Cerebellar cortex (tissue), 1 donor: ENCODE results near the gene ECHDC1.
"Not testable (repeated sequence)": the region's sequence is repeated elsewhere in the genome, so short reads cannot be mapped to it uniquely, and the experiment has no call there.

ENCODE experiments used
- DNase-seq: peaks from one replicate; pipeline ENCODE4 v3.0.0-alpha.2; 2015; ENCODE audit warnings: low spot score

The ECHDC1 gene

DNA sequence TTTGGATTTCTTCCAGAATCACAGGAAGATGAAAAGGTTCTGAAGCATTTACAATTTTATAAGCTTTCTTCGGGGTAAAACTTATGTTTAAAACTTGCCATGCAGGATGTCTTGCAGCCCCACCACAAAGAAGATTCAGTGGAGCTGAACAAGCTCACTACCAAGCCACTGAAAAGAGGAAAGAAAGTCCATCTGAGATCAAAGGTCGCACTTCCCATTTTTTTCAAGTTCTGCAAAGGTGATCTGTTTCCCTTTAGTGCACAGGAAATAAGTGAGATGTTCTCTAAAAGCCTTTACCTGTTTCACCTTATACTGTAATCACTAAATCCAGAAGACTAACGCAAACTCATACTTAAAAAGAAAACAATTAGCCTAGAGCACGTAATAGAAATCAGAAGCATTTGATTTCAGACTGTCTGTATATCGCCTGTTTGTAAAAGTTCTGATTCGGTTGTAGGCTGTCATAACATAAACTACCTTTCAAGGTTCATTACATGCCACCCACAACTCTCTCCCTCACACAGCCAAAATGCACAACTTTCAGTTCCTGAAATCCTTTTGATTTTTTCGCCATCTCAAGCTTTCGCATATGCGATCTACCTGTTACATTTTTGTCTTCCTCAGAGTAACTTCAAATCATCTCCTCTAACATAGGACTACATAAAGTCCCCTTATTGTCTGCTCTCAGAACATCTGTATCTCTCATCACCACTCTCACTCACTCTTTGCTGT, 1.8 kb downstream of the ECHDC1 start:
- no peak for DNase-seq

DNA sequence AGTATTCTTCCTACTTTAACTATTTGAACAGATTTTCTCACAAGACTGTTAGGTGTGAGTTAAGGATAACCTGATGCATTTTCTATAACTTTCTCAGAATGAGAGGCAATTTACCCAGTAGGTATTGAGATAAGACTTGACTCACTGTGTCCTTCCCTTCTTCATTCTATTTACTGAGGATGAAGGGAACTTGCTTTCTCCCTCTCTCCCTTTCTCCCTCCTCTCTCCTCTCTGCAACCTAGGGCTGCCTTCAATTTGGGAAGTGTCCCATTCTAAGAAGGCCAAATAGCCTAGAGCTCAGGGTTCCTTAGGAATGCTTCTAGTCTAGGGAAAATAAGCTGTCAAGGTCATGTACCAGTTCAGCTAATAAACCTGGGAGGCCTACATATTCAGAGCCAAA, 3.2 kb downstream of the ECHDC1 start:
- DNase-seq: no peak

DNA sequence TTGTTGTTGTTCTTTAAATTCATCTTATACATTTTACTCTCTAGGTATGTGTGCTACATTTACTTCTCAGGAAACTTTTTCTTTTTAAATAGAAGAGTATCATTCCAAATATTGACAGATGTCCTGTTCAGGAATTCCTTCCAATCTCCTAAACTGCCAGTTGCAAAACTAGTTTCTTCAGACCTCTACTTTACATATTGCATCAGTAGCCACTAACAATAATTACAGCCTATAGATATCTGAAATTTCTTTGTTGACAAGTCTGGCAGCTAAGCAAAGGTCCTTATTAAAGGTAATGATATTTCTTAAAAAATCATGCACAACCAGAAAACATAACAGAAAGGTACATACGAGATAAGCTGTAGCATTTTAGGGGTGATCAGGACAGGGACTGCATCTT, 4.5 kb downstream of the ECHDC1 start:
- DNase-seq: no peak

DNA sequence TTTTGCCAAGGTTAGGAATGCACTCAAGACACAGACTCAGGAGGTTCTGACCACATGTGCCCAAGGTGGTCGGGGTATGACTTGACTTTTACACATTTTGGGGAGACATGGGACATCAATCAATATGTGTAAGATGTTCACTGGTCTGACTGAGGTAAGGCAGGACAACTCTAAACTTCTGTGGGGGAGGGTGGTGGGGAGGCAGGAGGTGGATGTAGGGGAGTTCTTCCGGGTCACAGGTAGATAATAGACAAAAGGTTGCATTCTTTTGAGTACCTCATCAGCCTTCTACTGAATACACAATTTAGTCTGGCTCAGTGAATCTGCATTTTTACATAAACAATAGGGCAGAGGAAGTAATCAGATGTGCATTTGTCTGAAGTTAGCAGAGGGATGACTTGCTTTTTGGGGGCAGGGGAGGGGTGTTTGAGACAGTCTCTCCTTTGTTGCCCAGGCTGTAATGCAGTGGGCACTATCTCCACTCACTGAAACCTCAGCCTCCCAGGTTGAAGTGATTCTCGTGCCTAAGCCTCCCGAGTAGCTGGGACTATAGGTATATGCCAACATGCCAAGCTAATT, 10.9 kb downstream of the ECHDC1 start:
- DNase-seq: no peak

DNA sequence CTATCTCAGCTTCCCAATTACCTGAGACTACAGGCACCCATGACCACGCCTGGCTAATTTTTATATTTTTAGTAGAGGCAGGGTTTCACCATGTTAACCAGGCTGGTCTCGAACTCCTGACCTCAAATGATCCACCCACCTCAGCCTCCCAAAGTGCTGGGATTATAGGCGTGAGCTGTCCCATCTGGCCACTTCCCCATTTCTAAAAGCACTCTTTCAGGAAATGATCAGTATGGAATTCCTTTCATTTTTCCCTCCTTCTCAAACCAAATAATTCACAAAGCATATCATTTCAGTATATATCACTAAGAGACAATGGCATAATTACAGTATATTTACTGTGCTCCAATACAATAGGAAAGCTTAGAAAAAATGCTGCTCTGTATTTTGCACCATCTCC, 12.2 kb downstream of the ECHDC1 start:
- DNase-seq: not testable (repeated sequence)

DNA sequence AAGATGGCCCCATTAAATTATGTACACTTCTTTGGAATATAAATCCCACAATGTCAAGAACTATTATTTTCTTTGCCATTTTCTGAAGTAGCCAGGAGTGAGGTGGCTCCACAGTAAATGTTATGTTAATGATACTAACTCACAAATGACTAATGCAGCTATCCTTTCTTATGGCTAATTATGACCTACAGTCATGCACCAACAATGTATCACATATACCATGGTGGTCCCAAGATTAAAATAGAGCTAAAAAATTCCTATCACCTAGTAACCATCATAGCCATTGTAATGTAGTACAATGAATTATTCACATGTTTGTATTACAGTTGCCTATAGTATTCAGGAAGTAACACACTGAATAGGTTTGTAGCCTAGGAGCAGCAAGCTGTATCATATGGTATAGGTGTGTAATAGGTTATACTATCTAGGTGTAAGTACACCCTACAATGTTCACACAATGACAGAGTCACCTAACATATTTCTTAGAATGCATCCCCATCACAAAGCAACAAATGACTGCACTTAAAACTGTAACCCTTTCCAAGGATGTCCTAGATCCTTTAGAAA, 15.3 kb downstream of the ECHDC1 start:
- no peak for DNase-seq

DNA sequence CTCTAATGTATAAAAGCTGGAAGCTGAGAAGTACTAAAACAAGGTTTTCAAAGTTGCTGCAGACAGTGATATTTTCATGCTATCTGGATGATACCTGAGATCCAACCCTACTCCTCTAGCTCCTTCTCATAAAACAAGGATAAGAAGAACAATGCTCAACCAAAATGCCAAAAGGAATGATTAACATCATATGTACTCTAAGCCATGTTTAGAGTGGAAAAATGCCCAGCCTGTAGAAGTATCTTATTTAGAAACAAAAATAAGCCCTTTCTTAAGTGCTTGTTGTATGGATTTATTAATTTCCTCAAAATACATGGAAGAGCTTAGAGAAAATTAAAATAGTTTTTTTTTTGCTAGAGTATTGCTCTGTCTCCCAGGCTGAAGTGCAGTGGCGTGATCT, 23.7 kb downstream of the ECHDC1 start:
- DNase-seq: no peak

DNA sequence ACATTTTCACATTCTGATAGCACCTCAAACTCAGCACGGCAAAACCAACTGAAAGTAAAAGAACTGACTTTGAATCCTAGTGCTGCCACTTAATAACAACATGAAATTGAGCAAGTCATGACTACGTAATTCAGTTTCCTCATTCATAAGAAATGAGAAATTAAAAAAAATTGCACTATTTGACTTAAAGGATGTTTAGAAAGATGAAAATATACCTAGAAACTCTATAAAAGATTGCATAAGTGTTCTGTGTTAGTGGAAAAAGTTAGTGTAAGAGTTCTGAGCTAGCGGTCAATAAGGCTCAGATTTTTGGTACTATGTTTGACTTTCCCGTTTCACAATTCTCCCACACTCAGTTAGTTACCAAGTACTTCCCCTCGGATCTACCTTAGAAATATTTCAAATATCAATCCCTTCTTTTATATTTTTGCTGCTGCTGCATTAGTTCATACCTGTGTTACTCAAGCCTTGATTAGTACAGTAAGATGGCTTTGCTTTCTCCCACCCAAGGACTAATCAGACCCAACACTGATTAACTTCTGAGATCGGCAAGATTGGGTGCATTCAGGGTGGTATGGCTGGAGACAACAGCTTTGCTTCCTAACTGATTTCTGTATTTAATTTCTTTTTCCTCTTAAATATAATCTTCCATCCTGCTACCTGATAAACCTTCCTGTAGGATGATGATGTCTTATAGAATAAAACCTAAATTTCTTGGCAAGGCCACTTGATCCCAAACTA, 25.9 kb downstream of the ECHDC1 start:
- DNase-seq: no peak

DNA sequence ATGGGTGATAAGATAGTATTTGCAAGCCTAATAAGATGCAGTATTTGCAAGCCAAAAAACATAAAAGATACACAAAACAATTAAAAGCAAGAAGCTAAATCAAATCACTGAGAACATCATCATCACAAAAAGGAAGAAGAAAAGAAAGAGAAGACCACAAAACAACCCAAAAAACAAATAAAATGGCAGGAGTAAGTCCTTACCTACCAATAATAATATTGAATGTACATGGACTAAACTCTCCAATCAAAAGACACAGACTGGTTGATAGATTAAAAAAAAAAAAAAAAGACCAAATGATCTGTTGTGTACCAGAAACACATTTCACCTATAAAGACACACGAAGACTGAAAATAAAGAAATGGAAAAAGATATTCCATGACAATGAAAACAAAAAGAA, 37.7 kb downstream of the ECHDC1 start:
- DNase-seq: no peak

DNA sequence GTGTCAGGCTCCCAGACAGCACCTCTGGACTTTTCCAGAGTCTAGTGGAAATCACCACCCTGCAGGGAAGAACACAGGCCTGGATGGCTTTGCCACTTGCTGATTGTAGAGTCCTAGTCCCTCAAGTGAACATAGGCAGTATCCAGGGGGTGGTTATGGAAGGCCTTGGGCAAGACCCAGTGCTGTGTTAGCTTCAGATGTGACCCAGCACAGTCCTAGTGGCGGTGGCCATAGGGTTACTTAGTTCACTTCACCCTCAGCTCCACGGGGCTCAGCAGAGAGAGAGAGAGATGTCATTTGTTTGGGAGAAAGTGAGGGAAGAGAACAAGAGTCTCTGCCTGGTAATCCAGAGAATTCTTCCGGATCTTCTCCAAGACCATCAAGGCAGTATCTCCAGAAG, 39.5 kb downstream of the ECHDC1 start:
- no peak for DNase-seq

DNA sequence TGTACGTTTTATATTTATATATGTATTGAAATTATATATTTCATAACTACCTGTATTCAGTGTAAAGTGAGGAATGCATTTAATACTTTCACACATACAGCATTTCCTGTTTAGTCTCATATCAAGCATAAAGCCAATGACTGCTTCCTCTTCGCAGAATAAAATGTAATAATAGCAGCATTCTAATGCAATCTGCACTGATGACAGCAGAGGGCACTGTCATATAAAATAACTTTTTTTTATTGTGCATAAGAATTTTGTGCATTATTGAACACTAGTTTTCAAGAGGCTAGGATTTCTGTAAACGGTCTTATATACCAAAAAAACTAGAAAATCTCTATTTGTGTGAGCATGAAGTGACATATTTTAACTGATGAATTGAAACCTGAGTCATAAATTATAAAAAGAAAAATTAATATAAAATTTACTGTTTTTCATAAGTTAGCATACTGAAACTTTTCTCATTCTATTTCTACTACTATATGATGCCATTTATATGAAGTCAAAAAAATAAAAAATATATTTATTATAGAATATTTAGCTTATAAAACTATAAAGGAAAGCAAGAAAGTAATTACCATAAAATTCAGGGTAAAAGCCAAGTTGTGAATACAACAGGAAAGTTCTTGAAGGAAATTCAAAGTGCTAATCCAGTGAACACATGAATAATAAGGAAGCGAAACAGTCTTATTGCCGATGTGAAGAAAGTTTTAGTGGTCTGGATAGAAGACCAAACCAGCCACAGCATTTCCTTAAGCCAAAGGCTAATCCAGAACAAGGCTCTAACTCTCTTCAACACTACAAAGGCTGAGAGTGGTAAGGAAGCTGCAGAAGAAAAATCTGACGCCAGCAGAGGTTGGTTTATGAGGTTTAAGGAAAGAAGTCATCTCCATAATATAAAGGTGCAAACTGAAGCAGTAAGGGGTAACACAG, 40.4 kb downstream of the ECHDC1 start:
- DNase-seq: peak; percentile 32

DNA sequence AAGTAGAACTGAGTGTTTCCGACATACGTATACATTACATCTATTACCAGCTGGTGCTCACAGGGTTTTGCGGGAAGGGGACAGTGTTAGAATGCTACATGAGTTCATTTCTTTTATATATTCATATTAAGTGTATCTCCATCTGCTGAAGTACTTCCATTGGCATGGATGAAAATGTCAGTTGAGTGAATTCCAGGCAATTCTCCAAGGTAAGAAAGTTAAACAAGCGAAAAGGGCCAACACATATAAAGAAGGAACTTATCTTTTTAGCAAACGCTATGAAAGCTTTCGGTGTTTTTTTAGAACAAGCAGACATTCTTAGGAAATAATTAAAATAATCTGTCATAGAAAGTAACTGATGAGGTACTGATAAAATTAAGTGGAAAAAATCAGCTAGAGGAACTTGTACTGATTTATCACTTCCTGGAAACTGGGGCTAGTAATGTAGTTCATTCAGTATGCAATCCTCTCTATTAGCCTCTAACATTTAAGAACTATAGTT, 42.2 kb downstream of the ECHDC1 start:
- no peak for DNase-seq

DNA sequence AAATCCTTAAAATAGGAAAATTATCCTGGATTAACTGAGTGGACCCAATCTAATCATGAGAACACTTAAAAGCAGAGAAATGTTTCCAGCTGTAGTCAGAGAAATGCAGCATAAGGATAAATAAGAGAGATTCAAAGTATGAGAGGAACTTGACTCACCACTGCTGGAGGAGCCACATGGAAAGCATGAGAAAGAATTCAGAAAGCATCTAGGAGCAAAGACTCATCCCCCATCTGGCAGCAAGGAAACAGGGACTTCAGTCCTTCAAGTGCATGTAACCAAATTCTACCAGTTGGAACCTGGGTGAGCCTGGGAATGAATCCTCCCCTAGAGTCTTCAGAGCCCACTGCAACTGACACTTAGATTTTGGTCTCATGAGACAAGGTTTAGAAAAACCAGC, 43.0 kb downstream of the ECHDC1 start:
- no peak for DNase-seq

DNA sequence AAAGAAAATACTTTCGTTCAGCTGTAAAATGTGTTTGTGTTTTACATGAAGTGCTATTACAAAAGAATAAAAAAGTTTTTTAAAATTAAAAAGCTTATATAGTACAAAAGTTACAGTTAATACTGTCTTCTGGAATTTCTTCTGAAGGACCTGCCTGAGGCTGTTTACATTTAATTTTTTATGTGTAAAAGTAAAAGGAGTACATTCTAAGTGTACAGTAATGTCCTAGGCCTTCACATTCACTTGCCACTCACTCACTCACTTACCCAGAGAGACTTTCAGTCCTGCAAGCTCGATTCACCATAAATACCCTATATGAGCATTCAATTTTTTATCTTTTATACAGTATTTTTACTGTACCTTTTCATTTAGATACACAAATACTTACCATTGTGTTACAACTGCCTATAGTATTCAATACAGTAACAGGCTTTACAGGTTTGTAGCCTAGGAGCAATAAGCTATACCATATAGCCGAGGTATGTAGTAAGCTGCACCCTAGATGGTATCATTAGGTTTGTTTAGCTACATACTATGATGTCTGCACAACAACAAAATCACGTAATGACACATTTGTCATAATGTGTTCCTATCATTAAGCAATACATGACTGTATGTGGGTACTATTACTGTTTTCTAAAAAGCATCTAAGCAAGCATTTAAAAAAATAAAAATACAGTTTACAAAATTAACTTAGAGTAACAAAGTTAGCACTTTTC, 43.7 kb downstream of the ECHDC1 start:
- no peak for DNase-seq

DNA sequence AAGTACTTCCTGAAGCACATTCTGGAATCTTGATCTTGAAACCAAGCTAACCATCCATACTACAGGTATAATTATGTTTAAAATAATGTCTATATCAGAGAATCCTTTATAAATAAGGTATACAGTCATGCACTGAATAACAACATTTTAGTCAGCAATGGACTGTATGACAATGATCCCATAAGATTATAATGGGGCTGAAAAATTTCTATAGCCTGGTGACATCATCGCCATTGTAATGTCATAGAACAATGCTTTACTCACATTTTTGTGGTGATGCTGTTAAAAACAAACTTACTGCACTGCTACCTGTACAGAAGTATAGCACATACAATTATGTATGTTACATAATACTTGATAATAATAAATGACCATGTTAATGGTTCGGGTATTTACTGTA, 44.9 kb downstream of the ECHDC1 start:
- no peak for DNase-seq

DNA sequence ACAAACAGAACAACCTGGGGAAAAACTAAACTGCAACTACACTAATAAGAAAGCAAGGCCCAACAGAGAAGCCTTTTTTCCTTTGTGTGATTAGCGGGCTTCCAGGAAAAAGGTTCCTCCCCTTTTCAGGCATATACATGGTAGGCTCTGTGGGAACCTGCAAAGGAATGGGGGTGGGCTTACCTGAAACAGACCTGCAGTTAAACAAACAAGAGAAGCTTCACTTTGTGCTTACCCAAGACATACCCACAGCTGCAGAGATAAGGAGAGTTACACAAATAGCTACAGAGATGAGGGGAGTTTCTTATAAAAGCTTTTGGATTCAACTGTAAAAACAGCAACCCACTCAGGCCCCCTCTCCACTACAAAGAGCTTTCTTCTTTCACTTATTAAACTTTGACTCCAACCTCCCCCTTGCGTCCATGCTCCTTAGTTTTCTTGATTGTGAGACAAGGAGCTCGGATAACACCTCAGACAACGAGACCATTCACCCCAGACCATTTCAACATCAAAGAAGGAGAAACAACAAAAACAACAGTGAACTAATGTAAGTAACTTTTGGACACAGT, 45.8 kb downstream of the ECHDC1 start:
- DNase-seq: no peak

DNA sequence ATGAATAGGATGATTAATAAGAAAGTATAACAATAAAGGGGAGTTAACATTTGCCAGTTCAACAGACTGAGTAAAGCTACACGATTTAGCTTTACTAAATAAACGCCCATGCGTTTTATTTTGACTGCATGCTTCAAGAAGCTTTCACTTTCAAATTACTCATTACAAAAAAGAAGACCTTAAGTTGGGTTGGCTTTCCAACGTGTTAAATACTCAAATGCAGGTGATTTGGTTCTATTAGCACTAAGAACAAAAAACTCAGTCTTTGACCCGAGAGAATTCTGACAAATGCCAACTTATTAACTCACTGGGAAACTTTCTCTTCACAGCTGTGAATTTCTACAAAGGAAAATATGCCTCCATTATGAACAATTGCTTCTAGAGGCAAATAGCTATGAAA, 51.9 kb downstream of the ECHDC1 start:
- DNase-seq: no peak

DNA sequence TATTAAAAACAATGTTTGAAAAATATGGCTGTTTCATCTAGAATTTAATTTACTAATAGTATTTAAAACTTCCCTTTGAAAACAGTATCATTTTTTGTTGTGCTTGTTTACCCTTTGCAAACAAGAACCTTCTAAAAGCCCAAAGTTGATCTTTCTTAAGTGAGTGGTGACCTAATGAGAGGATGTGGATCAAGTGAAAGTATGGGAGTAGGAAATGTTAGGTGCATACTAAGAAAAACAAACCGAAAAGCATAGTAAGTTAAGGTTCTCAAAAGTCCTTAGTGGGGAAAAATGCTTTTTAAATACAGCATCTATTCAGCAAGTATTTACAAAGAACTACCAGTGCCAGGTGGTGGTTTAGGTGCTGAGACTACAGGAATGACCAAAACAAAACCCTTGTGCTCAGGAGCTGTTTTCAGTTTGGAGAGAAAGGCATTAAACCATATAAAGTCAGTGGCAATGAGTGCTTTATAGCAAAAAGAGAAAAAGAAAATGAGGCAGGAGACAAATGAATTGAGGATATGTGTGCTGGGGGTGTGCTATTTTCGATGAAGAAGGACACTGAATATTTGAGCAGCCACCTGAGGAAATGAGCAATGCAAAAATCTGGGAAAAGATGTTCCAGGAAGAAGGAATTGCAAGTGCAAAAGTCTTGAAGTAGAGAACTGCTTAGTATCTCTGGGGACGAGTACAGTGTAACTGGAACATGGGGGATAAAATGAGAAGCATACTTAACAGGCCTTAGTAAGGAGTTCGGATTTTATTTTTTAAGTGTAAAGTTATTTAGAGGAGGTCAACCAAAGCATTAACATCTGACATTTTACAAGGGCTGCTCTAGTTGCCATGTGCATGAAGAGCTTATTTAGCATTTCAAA, 52.8 kb downstream of the ECHDC1 start:
- DNase-seq: peak; percentile 41

DNA sequence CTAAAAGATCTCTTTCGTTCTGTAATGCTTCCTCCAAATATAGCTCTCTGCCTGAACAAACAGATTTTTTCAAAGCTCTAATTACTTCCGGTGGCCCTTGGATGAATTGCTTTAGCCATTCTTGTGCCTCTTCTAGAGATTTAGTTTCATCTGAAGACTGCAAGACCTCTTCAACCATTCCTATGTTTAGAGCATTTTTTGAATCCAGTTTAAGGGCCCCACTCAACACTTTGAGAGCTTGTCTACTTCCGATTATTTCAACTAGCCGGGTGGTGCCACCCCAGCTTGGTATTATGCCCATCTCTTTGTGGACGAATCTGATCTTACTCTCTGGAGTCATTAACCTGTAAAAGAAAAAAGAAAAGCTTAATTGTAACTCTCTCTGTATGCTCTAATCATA, 53.5 kb downstream of the ECHDC1 start:
- no peak for DNase-seq

DNA sequence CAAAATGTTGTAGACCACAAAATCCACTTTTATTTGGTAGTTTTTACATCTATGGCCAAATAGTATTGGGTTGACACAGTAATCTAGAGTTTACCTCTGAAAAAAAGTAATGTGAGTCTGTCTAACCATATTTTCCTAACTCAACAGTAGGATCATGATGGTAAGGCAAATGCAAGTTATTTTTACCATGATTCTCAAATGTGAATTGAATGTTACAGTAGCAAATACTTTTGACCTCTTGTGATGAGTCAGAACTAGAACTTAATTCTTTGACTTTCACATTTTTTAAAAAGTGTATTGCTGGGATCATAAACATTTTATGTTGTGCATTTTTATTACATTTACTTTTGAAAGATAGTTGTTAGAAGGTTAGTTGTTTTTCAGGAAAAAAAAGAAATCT, 54.7 kb downstream of the ECHDC1 start:
- no peak for DNase-seq
